Mesodermal cell (in vitro differentiated cells): ENCODE measurements around the gene DIO3.

Experiments
- H3K27ac ChIP-seq: 2 replicates; pipeline ENCODE4 v1.7.0; 2013; ENCODE audit warnings: mild to moderate bottlenecking, low read depth, low read length, moderate library complexity; ENCODE audit not compliant: severe bottlenecking
- H3K36me3 ChIP-seq: 2 replicates; pipeline ENCODE4 v1.7.1; 2013; ENCODE audit warnings: mild to moderate bottlenecking, low read length, moderate library complexity; ENCODE audit not compliant: control insufficient read depth, insufficient read depth
- H3K4me1 ChIP-seq: one replicate; pipeline ENCODE4 v1.7.1; 2013; ENCODE audit warnings: mild to moderate bottlenecking, low read length; ENCODE audit not compliant: insufficient read depth, control insufficient read depth, poor library complexity, severe bottlenecking
- H3K4me3 ChIP-seq: 2 replicates; pipeline ENCODE4 v1.7.0; 2013; ENCODE audit warnings: low read length, control low read depth, mild to moderate bottlenecking; ENCODE audit not compliant: insufficient read depth, poor library complexity, severe bottlenecking; ENCODE audit errors: extremely low read depth
- H3K9me3 ChIP-seq: 2 replicates; pipeline ENCODE4 v1.7.1; 2013; ENCODE audit warnings: mild to moderate bottlenecking, low read length, moderate library complexity; ENCODE audit not compliant: control insufficient read depth
- WGBS, 2 experiments: methylation state at CpG; one replicate each; pipeline ENCODE4 v1.1.5; 2013; ENCODE audit warnings: missing lambda C conversion rate in 2 of 2; ENCODE audit not compliant: insufficient coverage in 2 of 2; 5-methylcytosine and 5-hydroxymethylcytosine counted together

DIO3 gene

GRCh38 chr14:101591121-101591520, 29.8 kb downstream of the DIO3 start:
- WGBS, 2 experiments = 88 to 93% methylated on average over 1 to 3 of the region's 5 CpGs

DNA sequence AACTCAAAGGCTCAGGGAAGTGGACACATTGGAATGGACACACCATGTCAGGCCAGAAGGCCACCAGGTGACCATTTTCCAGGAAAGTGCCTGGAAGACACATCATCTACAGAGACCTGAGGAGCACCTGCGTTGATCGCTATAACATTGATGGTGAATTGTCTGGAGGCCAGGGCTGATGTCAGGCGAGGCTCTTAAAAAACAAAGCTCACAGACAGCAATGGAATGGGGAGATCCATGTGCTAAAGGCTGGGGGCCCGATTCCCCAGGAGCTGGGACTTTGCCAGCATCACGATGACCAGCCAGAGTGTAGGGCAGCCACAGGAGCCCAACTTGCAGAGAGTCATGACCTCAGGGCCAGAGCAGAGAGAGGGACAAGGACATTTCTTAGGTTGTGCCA, 30.3 kb downstream of the DIO3 start:
- H3K4me1 ChIP-seq = no peaks in the 10 kb centered on the region
- H3K9me3 ChIP-seq = peaks cover 7% of the 10 kb centered on the region
- H3K36me3 ChIP-seq = no peaks in the 10 kb centered on the region
- H3K27ac ChIP-seq = no peak overlapping the region
- no peak overlapping the region for H3K4me3 ChIP-seq
- WGBS, 2 experiments = 94 to 95% methylated on average over 5 of the region's 5 CpGs

More at GRCh38 chr14:101591121-101591520, 29.8 kb downstream of the DIO3 start:
- Histone ChIP-seq H3K36me3 (no peaks in the 10 kb centered on the region), H3K27ac (no peak overlapping the region), H3K4me1 (no peaks in the 10 kb centered on the region), H3K4me3 (no peak overlapping the region), H3K9me3 (peaks cover 7% of the 10 kb centered on the region)

DNA sequence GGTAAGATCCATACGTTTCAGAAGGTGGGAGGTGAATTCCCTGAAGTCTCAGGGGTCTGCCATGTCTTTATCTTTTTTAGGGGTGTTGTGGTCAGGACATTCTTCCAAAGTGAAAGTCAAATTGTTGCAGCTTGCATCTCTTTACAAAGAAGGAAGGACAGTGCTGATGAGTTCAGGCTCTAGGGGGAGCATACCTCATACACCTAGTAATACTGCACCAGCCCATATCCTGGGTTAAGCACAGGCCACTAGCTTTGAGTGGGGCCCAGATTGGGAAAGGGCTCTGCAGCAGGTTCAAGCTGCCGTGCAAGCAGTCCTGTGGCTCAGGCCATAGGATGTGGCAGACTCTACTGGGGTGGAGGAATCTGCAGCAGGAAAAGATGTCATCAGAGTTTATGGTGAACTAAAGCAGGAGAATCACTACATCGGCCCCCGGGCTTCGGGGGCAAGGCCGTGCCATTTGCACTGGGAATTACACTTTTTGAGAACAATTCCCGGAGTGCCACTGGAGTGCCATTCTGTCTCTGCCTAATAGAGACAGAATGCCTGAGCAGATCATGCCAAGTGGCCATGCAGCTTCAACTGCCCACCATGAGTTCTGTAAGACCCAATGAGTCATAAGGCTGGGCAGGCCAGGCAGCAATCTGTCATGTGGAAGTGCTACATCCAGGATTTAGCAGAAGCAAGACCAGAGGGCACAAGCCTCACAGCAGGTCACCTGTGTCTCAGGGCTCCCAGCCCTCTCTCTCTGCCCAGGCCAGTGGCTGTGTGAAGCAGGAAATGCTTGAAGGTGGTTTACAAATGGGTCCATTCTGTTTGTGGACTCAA, 32.3 kb downstream of the DIO3 start:
- Histone ChIP-seq H3K36me3 (no peaks in the 10 kb centered on the region), H3K27ac (no peak overlapping the region), H3K4me3 (no peak overlapping the region), H3K4me1 (no peaks in the 10 kb centered on the region), H3K9me3 (peaks cover 7% of the 10 kb centered on the region)
- WGBS, 2 experiments = 91 to 95% methylated on average over 7 of the region's 7 CpGs

- Histone ChIP-seq H3K36me3 (no peaks in the 10 kb centered on the region), H3K27ac (no peak overlapping the region), H3K9me3 (peaks cover 7% of the 10 kb centered on the region), H3K4me3 (no peak overlapping the region), H3K4me1 (no peaks in the 10 kb centered on the region)
- WGBS, 2 experiments = 88 to 94% methylated on average over 7 to 8 of the region's 9 CpGs
Measured at GRCh38 chr14:101594511-101595148, 33.3 kb downstream of the DIO3 start.

GRCh38 chr14:101595349-101595748, 34.1 kb downstream of the DIO3 start:
- no peaks in the 10 kb centered on the region for H3K4me1 ChIP-seq
- WGBS, 2 experiments = 92 to 100% methylated on average over 3 to 4 of the region's 4 CpGs
- no peak overlapping the region for H3K4me3 ChIP-seq
- H3K36me3 ChIP-seq = no peaks in the 10 kb centered on the region
- H3K27ac ChIP-seq = no peak overlapping the region
- peaks cover 7% of the 10 kb centered on the region for H3K9me3 ChIP-seq

DNA sequence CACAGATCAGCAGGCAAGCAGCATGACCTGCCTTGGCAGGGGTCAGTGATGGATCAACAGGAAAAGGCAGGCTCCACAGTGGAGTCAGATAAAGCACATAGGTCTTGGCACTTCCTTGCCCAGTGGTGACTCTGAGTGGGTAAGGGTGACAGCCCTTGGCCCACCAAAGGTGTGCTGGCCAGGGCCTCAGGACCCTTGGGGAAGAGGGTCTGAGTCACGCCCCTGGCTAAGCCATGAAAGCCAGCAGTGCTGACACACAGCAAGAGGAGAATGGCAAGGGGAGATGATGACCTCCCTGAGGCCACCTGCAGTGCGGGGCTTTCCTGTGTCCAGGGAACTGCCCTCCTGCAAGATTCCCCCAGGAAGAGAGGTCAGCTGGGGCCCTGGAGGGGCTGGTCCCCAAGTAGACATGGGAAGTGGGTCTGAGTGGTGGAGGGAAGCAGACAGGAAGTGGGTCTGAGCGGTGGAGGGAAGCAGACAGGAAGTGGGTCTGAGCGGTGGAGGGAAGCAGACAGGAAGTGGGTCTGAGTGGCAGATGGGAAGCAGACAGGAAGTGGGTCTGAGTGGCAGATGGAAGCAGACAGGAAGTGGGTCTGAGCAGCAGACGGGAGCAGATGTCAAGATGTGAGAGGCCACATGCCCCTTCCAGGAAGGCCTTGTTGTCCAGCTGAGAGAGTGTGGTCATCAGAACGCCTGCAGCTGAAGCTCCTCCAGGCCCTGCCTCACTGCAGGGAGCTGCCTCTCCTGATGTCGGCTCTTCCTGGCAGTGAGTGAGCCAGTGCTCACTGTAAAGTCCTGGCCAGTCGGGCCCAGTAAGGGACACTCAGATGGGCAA, 34.8 kb downstream of the DIO3 start:
- Histone ChIP-seq H3K4me3 (no peak overlapping the region), H3K36me3 (no peaks in the 10 kb centered on the region), H3K9me3 (peaks cover 7% of the 10 kb centered on the region), H3K27ac (no peak overlapping the region), H3K4me1 (no peaks in the 10 kb centered on the region)
- WGBS, 2 experiments = 84 to 92% methylated on average over 7 to 8 of the region's 8 CpGs

- Histone ChIP-seq H3K4me1 (no peaks in the 10 kb centered on the region), H3K9me3 (peaks cover 7% of the 10 kb centered on the region), H3K4me3 (no peak overlapping the region), H3K36me3 (no peaks in the 10 kb centered on the region), H3K27ac (no peak overlapping the region)
- WGBS, 2 experiments = 90 to 93% methylated on average over 4 to 7 of the region's 7 CpGs
Measured at GRCh38 chr14:101596742-101597141, 35.4 kb downstream of the DIO3 start.

DNA sequence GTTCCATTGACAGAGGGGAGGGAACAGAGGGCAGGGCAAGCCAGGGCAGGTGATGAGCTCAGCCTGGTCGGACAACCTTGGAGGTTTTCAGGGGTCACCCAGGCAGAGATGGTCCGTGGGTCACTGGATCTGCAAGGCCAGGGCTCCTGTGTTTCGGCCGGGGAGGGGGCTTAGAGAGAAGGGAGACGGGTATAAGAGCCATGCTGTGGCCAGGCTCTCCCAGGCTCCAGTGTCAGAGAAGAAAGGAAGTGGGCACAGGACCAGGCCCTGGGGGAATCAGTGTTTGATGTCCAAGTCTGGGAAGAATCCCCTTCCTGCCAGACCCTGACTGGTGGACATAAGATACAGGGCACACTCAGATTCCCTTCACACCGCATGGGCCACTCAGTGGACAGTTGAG, 36.9 kb downstream of the DIO3 start:
- WGBS, 2 experiments = 85 to 86% methylated on average over 6 of the region's 6 CpGs
- no peak overlapping the region for H3K27ac ChIP-seq
- no peak overlapping the region for H3K4me3 ChIP-seq
- H3K4me1 ChIP-seq = no peaks in the 10 kb centered on the region
- H3K36me3 ChIP-seq = no peaks in the 10 kb centered on the region
- peaks cover 7% of the 10 kb centered on the region for H3K9me3 ChIP-seq

DNA sequence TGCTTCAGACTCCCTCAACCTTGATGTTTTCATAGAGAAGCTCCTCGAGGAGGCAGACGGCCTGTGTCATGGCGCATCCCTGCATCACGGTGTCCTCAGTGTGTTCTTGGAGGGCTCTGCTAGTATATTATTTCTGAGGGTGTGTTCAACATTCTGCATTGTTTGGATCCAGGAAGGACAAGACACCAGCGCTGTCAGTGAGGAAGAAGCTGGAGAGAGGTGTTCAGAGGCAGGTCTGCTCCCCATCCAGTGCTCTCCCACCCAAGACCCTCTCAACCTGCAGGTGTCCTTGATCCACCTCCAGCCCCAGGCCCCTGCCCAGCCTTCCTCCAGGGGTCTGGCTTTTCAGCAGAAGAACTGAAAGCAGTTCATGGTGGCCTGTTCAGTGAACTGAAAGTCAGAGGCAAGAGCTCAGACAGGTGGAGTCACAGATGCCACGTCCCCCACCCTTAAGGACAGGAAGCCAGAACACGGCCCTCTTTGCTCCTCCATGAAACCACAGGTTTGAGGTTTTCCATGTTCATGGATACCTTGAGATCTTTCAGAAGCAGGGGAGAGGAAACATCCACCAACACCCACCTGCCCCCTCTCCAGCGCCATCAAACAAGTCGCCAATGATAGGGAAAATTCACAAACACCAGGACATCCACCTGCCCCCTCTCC, 37.4 kb downstream of the DIO3 start:
- no peaks in the 10 kb centered on the region for H3K36me3 ChIP-seq
- H3K9me3 ChIP-seq = peaks cover 7% of the 10 kb centered on the region
- no peaks in the 10 kb centered on the region for H3K4me1 ChIP-seq
- no peak overlapping the region for H3K27ac ChIP-seq
- H3K4me3 ChIP-seq = no peak overlapping the region
- 91 to 93% methylated on average over 4 to 6 of the region's 9 CpGs for WGBS, 2 experiments

DNA sequence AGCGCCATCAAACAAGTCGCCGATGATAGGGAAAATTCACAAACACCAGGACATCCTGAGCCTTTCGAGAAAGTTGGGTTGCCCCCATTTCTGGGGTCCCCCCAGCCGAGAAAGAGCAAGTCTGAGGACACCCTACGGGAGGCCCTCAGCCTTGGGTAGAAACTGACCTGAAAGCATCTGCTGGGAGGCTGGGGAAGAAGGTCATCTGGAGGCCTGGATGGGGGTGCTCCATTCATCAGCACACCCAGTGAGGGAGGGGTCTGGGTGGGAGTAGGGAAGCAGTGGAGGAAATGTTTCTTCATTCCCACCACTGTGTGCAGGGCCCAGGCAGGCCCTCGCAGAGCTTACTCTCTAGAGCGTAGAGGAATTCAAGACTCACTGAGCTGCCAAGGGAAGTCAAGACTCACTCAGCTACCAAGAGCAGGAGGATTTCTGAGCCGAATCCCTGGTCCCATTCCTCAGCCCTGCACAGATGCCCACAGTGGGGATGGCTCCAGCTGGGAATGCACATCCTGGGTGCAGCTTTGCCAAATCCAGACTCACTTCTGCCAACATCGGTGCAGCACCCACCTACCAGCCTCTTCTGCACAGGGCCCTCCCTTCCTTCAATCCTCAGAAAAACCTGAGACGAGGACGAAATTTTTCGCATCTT, 38.1 kb downstream of the DIO3 start:
- Histone ChIP-seq H3K27ac (no peak overlapping the region), H3K36me3 (no peaks in the 10 kb centered on the region), H3K4me3 (no peak overlapping the region), H3K4me1 (no peaks in the 10 kb centered on the region), H3K9me3 (peaks cover 6% of the 10 kb centered on the region)
- WGBS, 2 experiments = 92 to 94% methylated on average over 6 to 8 of the region's 13 CpGs
